GM18873 (cell line): ENCODE results near the gene CD99.

Experiments
- ATAC-seq: cut with Tn5 transposase; IDR thresholded peaks from one replicate; pipeline ENCODE4 v1.9.1; 2021; ENCODE audit warnings: mild to moderate bottlenecking, moderate library complexity, moderate number of reproducible peaks; ENCODE audit not compliant: unreplicated experiment, low FRiP score

The CD99 gene

GRCh38 chrX:2690856-2691542, at the start of gene CD99:
TSS of gene CD99 (plus strand) at chrX:2691295. CDS start at chrX:2691361, 66 bp downstream.
- peak; percentile 74 for ATAC-seq

DNA sequence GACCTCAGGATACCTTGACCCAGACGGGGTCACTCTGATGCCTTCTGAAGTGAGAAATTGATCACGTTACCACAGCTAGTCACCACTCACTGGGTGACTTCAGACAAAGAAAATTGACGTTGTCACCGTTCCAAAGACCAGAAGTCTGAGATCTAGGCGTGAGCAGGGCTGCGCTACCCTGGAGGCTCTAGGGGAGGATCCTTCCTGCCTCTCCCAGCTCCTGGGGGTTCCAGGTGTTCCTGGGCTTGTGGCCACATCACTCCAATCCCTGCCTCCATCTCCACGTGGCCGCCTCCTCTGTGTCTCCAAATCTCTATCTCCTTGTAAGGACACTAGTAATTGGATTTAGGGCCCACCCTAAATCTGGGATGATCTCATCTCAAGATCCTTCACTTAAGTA, 48.9 kb upstream of the CD99 start:
- ATAC-seq, result no peak

- no peak for ATAC-seq
Measured at GRCh38 chrX:2642791-2643190, 48.3 kb upstream of the CD99 start.

DNA sequence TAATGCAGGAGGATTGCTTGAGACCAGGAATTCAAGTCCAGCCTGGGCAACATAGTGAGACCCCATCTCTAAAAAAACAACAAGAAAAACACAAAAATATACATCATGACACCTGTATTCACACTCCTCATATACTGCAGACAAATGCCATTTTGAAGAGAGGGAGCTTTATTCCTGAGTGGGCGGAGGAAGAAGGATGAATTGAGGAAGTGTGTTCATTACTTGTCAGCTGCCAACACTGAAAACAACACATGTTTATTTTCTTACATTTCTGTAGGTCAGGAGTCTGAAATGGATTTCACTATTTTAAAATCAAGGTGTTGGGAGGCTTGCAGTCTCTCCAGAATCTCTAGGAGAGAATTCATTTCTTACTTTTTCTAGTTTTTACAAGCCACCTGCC, 47.2 kb upstream of the CD99 start:
- no peak for ATAC-seq

GRCh38 chrX:2645563-2645962, 45.5 kb upstream of the CD99 start:
- no peak for ATAC-seq

- no peak for ATAC-seq
Measured at GRCh38 chrX:2647627-2648026, 43.5 kb upstream of the CD99 start.

GRCh38 chrX:2650037-2650436, 41.1 kb upstream of the CD99 start:
- ATAC-seq, result no peak

- ATAC-seq, result no peak
Measured at GRCh38 chrX:2650865-2651264, 40.2 kb upstream of the CD99 start.

GRCh38 chrX:2652106-2652505, 39.0 kb upstream of the CD99 start:
- no peak for ATAC-seq

DNA sequence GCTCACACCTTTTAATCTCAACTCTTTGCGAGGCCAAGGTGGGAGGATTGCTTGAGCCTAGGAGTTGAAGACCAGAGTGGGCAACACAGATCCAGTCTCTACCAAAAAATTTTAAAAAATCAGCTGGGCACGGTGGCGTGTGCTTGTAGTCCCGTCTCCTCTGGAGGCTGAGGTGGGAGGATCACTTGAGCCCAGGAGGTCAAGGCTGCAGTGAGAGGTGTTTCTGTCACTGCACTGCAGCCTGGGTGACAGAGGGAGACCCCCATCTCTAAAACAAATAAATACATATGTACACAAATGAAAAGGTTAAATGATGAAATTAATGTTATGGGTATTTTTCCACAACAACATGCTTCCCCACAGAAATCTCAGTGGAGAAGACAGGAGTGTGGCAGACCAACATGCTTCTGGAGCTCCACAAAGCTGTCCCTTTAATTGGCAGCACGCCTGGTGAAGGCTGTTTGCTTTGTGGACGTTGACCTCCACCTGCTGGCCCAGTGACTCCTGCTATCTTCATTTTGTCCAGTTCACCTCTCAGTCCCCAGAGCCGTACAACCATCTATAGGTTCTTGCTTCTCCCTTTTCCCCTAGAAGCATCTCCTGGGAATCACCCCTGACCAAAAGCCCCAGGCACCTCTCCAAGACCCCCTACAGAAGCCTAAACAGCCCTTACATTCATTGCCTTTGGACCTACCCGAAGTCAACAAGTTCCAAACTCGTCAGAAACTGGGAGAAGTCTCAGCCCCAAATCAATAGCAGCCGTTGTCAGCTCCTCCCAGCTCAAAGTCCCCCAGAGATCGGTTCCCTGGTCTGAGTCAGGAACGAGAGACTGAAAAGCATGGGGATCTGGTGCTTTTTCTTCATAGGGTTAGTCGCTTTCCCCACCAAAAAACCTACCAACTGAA, 36.4 kb upstream of the CD99 start:
- ATAC-seq, result no peak

- ATAC-seq, result no peak
Measured at GRCh38 chrX:2656257-2656836, 34.7 kb upstream of the CD99 start.

GRCh38 chrX:2657532-2658113, 33.5 kb upstream of the CD99 start:
- ATAC-seq, result no peak

GRCh38 chrX:2658585-2659292, 32.4 kb upstream of the CD99 start:
- ATAC-seq, result no peak

GRCh38 chrX:2662586-2662985, 28.5 kb upstream of the CD99 start:
- no peak for ATAC-seq

GRCh38 chrX:2664502-2664901, 26.6 kb upstream of the CD99 start:
- no peak for ATAC-seq

DNA sequence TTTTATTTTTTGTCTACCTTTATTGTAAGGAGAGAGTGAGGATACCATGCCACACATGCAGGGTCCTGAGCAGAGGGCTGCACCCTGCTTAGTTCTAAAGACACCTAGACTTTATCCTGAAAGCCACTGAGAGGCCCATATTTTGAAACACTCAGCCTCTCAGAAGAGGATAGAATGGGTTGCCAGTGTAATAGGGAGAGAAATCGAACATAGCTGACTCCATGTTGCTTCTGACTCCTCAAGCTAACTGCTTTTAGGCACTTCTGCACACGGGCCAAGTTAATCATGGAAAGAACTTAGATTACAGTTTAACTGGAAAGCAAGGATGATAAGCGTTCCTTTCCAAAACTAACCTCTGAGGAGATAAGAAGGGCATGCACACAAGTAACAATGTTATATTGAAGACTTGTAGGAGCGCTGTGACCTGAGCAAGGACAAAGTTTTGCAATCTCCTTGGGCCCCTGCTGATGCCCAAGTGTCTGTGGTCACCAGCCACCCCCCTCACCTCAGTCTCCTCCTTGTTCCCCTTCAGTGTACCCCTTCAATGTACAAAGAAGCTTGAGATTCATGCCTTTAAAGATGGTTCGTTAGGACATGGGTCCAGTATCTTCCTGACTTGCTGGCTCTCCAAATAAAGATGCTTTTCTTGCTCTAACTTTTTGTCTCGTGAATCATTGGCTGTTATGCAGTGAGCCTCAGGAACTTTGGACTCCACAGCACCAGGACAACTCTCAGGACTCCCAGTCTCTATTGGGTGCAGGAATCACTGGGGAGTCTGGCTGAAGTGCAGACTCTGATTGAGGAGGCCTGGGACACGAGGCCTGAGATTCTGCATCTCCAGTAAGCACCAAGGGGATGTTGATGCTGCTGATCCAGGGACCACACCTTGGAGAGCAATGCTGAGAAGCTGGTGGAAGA, 25.4 kb upstream of the CD99 start:
- ATAC-seq, result no peak

- ATAC-seq, result no peak
Measured at GRCh38 chrX:2666491-2666890, 24.6 kb upstream of the CD99 start.

DNA sequence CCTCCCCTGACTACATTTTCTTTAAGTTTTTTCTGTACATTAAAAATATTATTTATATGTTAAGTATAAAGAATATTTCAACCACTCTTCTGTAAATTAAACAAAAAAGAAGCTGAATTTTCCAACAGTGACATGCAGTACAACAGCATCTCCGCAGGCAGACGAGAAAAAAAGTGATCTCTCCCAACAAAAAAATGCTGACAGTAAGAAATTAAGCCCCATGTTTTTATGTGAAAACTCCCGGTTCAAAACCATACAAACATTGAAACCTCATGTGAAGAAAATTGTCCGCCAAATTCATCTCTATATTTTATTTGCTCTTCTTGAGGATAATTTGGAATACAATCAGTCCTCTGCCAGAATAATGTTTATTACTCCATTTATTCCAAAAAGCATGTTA, 20.1 kb upstream of the CD99 start:
- no peak for ATAC-seq

DNA sequence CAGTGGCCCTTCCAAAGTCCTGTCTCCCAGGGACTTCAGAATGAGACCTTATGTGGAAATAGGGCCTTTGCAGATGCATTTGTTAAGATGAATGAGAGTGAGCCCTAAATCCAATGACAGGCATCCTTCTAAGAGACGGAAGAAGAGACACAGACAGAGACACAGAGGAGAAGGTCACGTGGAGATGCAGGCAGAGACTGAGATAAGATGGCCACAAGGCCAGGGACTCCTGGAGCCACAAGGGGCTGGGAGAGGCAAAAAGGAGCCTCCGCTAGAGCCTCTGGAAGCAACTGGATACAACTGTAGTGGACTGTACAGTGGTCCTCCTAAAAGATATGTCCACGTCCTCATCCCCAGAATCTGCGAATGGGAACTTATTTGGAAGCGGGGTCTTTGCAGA, 19.0 kb upstream of the CD99 start:
- no peak for ATAC-seq
